Stimulated activated CD8-positive, alpha-beta memory T cell treated with anti-CD3 and anti-CD28 coated beads, Interleukin-15, amount 100 ng/mL, for 4 hours (primary cell): Measurements from ENCODE around the gene PSG6.
"Not testable (repeated sequence)": the region's sequence is repeated elsewhere in the genome, so short reads cannot be mapped to it uniquely, and the experiment has no call there.

Experiments
- DNase-seq, 2 donors: peaks; one replicate each; pipeline ENCODE4 v3.0.0-alpha.2; 2020; ENCODE audit warnings: low read depth in 2 of 2

Gene PSG6

GRCh38 chr19:42853231-42853630 is 64.5 kb downstream of the PSG6 start:
- not testable (repeated sequence) for DNase-seq

- DNase-seq = not testable (repeated sequence)
These were observed 64.9 kb downstream of the PSG6 start for GRCh38 chr19:42852821-42853220.
